H1 (cell line): ENCODE data around the gene NLRC5. TPM values are rescaled to one million over a fixed set of nuclear protein-coding genes. Genes with fewer than 3 reads are reported as not detected.

Experiments
- CTCF ChIA-PET: fragments of 300-600 bp; sonication (Branson Sonifier 250); formaldehyde crosslinking; loops from one replicate; lab custom pipeline; 2021; ENCODE audit not compliant: partially characterized antibody; lab: Charles Lee
- POLR2A ChIA-PET: fragments of 300-600 bp; sonication (Branson Sonifier 250); formaldehyde crosslinking; loops from one replicate; lab custom pipeline; 2021; ENCODE audit warnings: inconsistent platforms; ENCODE audit not compliant: partially characterized antibody; lab: Charles Lee
- DNase-seq, 2 experiments: peaks; one replicate each; pipeline versions ENCODE4 v3.0.0 to v3.0.0-alpha.2; 2010 to 2022; ENCODE audit warnings: low spot score in 2 of 2, low read depth in 1 of 2, mixed read lengths in 1 of 2
- FAIRE-seq: peaks from 2 replicates; lab custom pipeline; 2011; peaks lifted over from hg19 to GRCh38; lab: Jason Lieb, UNC
- H2AFZ ChIP-seq: 2 replicates; pipeline ENCODE4 v1.8.1; 2012; ENCODE audit warnings: low read length, inconsistent platforms
- H2AK5ac ChIP-seq: 2 replicates; pipeline ENCODE4 v1.6.1; 2013; ENCODE audit warnings: low read depth, low read length
- H2BK120ac ChIP-seq: replicated peaks from 2 replicates; pipeline ENCODE3; 2013; ENCODE audit warnings: low read depth, low read length, inconsistent platforms
- H2BK12ac ChIP-seq: 2 replicates; pipeline ENCODE4 v1.6.1; 2013; ENCODE audit warnings: low read depth, low read length
- H2BK15ac ChIP-seq: 2 replicates; pipeline ENCODE4 v1.6.1; 2013; ENCODE audit warnings: low read length
- H2BK20ac ChIP-seq: 2 replicates; pipeline ENCODE4 v1.6.1; 2013; ENCODE audit warnings: low read length
- H2BK5ac ChIP-seq: 2 replicates; pipeline ENCODE4 v1.6.1; 2013; ENCODE audit warnings: low read depth, low read length
- H3K14ac ChIP-seq: 2 replicates; pipeline ENCODE4 v1.6.1; 2013; ENCODE audit warnings: inconsistent platforms; ENCODE audit not compliant: insufficient read length
- H3K18ac ChIP-seq: 2 replicates; pipeline ENCODE4 v1.6.1; 2013; ENCODE audit warnings: low read length; ENCODE audit errors: extremely low read depth
- H3K23ac ChIP-seq: 2 replicates; pipeline ENCODE4 v1.6.1; 2013; ENCODE audit warnings: inconsistent platforms; ENCODE audit not compliant: insufficient read length
- H3K23me2 ChIP-seq: 2 replicates; pipeline ENCODE4 v1.6.1; 2013; ENCODE audit warnings: low read depth, low read length
- H3K27ac ChIP-seq: 2 replicates; pipeline ENCODE4 v1.6.1; 2011; ENCODE audit warnings: low read depth, low read length, inconsistent platforms
- H3K27me3 ChIP-seq, 4 experiments: replicated peaks in 1 of 4; 1 replicate in 1 of 4; 2 replicates in 3 of 4; pipeline versions ENCODE4 v1.6.1 to v1.8.1; 2011 to 2013; ENCODE audit warnings: low read length in 3 of 4, mild to moderate bottlenecking in 3 of 4, inconsistent platforms in 2 of 4, mixed read lengths in 2 of 4, moderate library complexity in 1 of 4; ENCODE audit not compliant: control insufficient read depth in 3 of 4, insufficient read depth in 3 of 4; ENCODE audit errors: extremely low read depth in 1 of 4
- H3K36me3 ChIP-seq, 4 experiments: 2 replicates each; pipeline versions ENCODE4 v1.6.1 to v1.8.1; 2011 to 2013; ENCODE audit warnings: mild to moderate bottlenecking in 4 of 4, low read length in 3 of 4, moderate library complexity in 2 of 4, control low read depth in 1 of 4, inconsistent platforms in 1 of 4; ENCODE audit not compliant: insufficient read depth in 4 of 4, control insufficient read depth in 2 of 4
- H3K4ac ChIP-seq: replicated peaks from 2 replicates; pipeline ENCODE3; 2013; ENCODE audit warnings: low read length, low read depth, mixed read lengths, inconsistent platforms; ENCODE audit not compliant: insufficient read length
- H3K4me1 ChIP-seq, 4 experiments: replicated peaks in 1 of 4; 1 replicate in 1 of 4; 2 replicates in 3 of 4; pipeline versions ENCODE4 v1.6.1 to v1.8.1; 2011 to 2013; ENCODE audit warnings: low read length in 3 of 4, inconsistent platforms in 2 of 4, mixed read lengths in 1 of 4; ENCODE audit not compliant: insufficient read depth in 4 of 4, control insufficient read depth in 3 of 4
- H3K4me2 ChIP-seq, 2 experiments: 2 replicates each; pipeline versions ENCODE4 v1.6.1 to v1.8.1; 2011 to 2013; ENCODE audit warnings: low read depth in 2 of 2, low read length in 2 of 2, control low read depth in 1 of 2, inconsistent platforms in 1 of 2, mild to moderate bottlenecking in 1 of 2; ENCODE audit not compliant: insufficient read depth in 1 of 2
- H3K4me3 ChIP-seq, 4 experiments: fragments of 200-600, 300-600 bp in 1 of 4; sonication (generic), shearing (Covaris generic), sonication (Bioruptor Twin) in 1 of 4; 2 replicates each; pipeline versions ENCODE4 v1.5.1 to v1.8.1; 2011 to 2016; ENCODE audit warnings: low read length in 4 of 4, low read depth in 3 of 4, control low read depth in 2 of 4, inconsistent platforms in 2 of 4, mild to moderate bottlenecking in 2 of 4, mixed read lengths in 1 of 4, moderate library complexity in 1 of 4; ENCODE audit not compliant: insufficient read depth in 2 of 4; ENCODE audit errors: extremely low read depth in 1 of 4
- H3K56ac ChIP-seq: replicated peaks from 2 replicates; pipeline ENCODE3; 2013; ENCODE audit warnings: low read depth, mild to moderate bottlenecking, mixed read lengths, low read length, inconsistent platforms; ENCODE audit not compliant: insufficient read length
- H3K79me1 ChIP-seq: 2 replicates; pipeline ENCODE4 v1.6.1; 2013; ENCODE audit warnings: low read depth, low read length, control low read depth
- H3K79me2 ChIP-seq, 2 experiments: 2 replicates each; pipeline versions ENCODE4 v1.6.1 to v1.8.1; 2012 to 2013; ENCODE audit warnings: low read length in 2 of 2, mild to moderate bottlenecking in 2 of 2, inconsistent platforms in 1 of 2; ENCODE audit not compliant: insufficient read depth in 2 of 2, control insufficient read depth in 1 of 2
- H3K9ac ChIP-seq, 4 experiments: replicated peaks in 1 of 4; 1 replicate in 1 of 4; 2 replicates in 3 of 4; pipeline versions ENCODE4 v1.6.1 to v1.8.1; 2011 to 2013; ENCODE audit warnings: low read depth in 3 of 4, low read length in 3 of 4, control low read depth in 2 of 4, mild to moderate bottlenecking in 2 of 4, moderate library complexity in 2 of 4, inconsistent platforms in 1 of 4; ENCODE audit errors: extremely low read depth in 1 of 4
- H3K9me3 ChIP-seq, 2 experiments: 2 replicates each; pipeline versions ENCODE4 v1.6.1 to v1.8.1; 2012 to 2013; ENCODE audit warnings: mild to moderate bottlenecking in 2 of 2, moderate library complexity in 2 of 2, control low read depth in 1 of 2, inconsistent platforms in 1 of 2, low read depth in 1 of 2, low read length in 1 of 2, mixed read lengths in 1 of 2; ENCODE audit not compliant: insufficient read depth in 2 of 2
- H4K20me1 ChIP-seq, 2 experiments: replicated peaks in 1 of 2; 2 replicates each; pipeline versions ENCODE3 to v1.8.1; 2011 to 2013; ENCODE audit warnings: inconsistent platforms in 2 of 2, low read length in 2 of 2, mild to moderate bottlenecking in 1 of 2; ENCODE audit not compliant: insufficient read depth in 2 of 2, control insufficient read depth in 1 of 2
- H4K5ac ChIP-seq: 2 replicates; pipeline ENCODE4 v1.6.1; 2013; ENCODE audit warnings: low read length, low read depth, mixed read lengths, inconsistent platforms; ENCODE audit not compliant: insufficient read length
- H4K8ac ChIP-seq: 2 replicates; pipeline ENCODE4 v1.8.0; 2013; ENCODE audit warnings: mild to moderate bottlenecking, moderate library complexity, low read length, inconsistent platforms; ENCODE audit not compliant: insufficient read depth; ENCODE audit errors: extremely low read depth
- H4K91ac ChIP-seq: replicated peaks from 2 replicates; pipeline ENCODE3; 2013; ENCODE audit warnings: low read length, mixed read lengths, inconsistent platforms; ENCODE audit not compliant: insufficient read length
- JUN ChIP-seq: IDR thresholded peaks from 2 replicates; pipeline ENCODE4 v1.6.1; 2011; ENCODE audit warnings: low read depth, mild to moderate bottlenecking, improper control_type of control experiment, low read length
- JUND ChIP-seq: IDR thresholded peaks from 2 replicates; pipeline ENCODE4 v1.6.1; 2011; ENCODE audit warnings: mild to moderate bottlenecking, improper control_type of control experiment, low read length
- POU5F1 ChIP-seq: IDR thresholded peaks from 2 replicates; pipeline ENCODE4 v1.6.1; 2011; ENCODE audit warnings: low read depth, mild to moderate bottlenecking, low read length, moderate library complexity
- SAP30 ChIP-seq: fragments of 300-600 bp; sonication (generic); IDR thresholded peaks from 2 replicates; pipeline ENCODE4 v1.7.1; 2012; ENCODE audit warnings: low read length, moderate library complexity, mild to moderate bottlenecking, inconsistent platforms; ENCODE audit not compliant: insufficient read depth, insufficient replicate concordance
- TBP ChIP-seq: IDR thresholded peaks from 2 replicates; pipeline ENCODE4 v1.6.1; 2011; ENCODE audit warnings: low read depth, low read length, improper control_type of control experiment
- WGBS, 2 experiments: shearing (Covaris generic) in 1 of 2; methylation state at CpG; one replicate each; pipeline versions ENCODE4 v1.1.6 to v1.1.7; 2013 to 2015; ENCODE audit warnings: low lambda C conversion rate in 2 of 2, mixed read lengths in 2 of 2, inconsistent platforms in 1 of 2, low coverage in 1 of 2, missing lambda C conversion rate in 1 of 2; ENCODE audit not compliant: insufficient replicate concordance in 2 of 2, insufficient coverage in 1 of 2, insufficient read length in 1 of 2; ENCODE audit errors: extremely low coverage in 1 of 2, missing lambda C conversion rate in 1 of 2; 5-methylcytosine and 5-hydroxymethylcytosine counted together
- polyA plus RNA-seq, 7 experiments: library from polyadenylated mRNA; depleted of rRNA in 3 of 7; stranded (reverse) in 5 of 7; unstranded in 2 of 7; fragments of >200 nt in 5 of 7; fragments of 200-250 nt in 2 of 7; gene quantifications; 1 replicate in 5 of 7; 2 replicates in 1 of 7; 4 replicates in 1 of 7; pipeline versions ENCODE4 v1.2.1 to v1.2.3, GENCODE V29; 2011 to 2013; ENCODE audit warnings: missing spikeins in 2 of 7, mixed read lengths in 2 of 7
- total RNA-seq: library from RNA; stranded (reverse); fragmentation: NEBNext Ultra II Directional; extraction: Animal tissue kit (Norgen Biotek cat#: 25700); gene quantifications from 2 replicates; pipeline ENCODE4 v1.2.1, GENCODE V29; 2021

Gene NLRC5
- total and polyA plus RNA-seq, 2 of the 8 experiments (the other 6 are each of a cell fraction or from before 2014, with no cell fraction given) = 2.2 to 3.2 TPM

- no peaks in the 10 kb centered on the region for H3K36me3 ChIP-seq
- H4K91ac ChIP-seq = no peak overlapping the region
- no peak overlapping the region for H3K27ac ChIP-seq
- no peak overlapping the region for H2AFZ ChIP-seq
- peaks cover 0 to 2% of the 10 kb centered on the region in 2 experiments for H4K20me1 ChIP-seq
- H2AK5ac ChIP-seq = no peak overlapping the region
- H3K18ac ChIP-seq = no peak overlapping the region
- no peak overlapping the region for H4K8ac ChIP-seq
- no peak overlapping the region for H2BK15ac ChIP-seq
- H2BK12ac ChIP-seq = no peak overlapping the region
- no peaks in the 10 kb centered on the region for H3K4me1 ChIP-seq
- 77% methylated on average over 7 of the region's 7 CpGs; no CpG with 5 or more reads in 1 of the 2 experiments for WGBS, 2 experiments
- POLR2A ChIA-PET = no interaction called here
- no peak overlapping the region for H3K4me2 ChIP-seq
- H3K4me3 ChIP-seq = no peak overlapping the region
- DNase-seq = no peak
- no peaks in the 10 kb centered on the region for H3K79me1 ChIP-seq
- no peaks in the 10 kb centered on the region for H3K23me2 ChIP-seq
- no peak overlapping the region for H2BK120ac ChIP-seq
- H3K27me3 ChIP-seq = no peaks in the 10 kb centered on the region
- CTCF ChIA-PET = interaction anchor here (2.4 to 3.1 kb wide), 2 partner anchors 9 to 72 kb away, joined by 10 to 16 read pairs; no protein-coding TSS in a partner anchor
- no peak overlapping the region for H2BK20ac ChIP-seq
- H3K23ac ChIP-seq = no peak overlapping the region
- H3K4ac ChIP-seq = no peak overlapping the region
- H3K79me2 ChIP-seq = no peaks in the 10 kb centered on the region
- no peak for FAIRE-seq
- no peak overlapping the region for H3K14ac ChIP-seq
- TF ChIP-seq POU5F1 (no peak), TBP (no peak), JUND (no peak), SAP30 (no peak), JUN (no peak)
- H2BK5ac ChIP-seq = no peak overlapping the region
- no peak overlapping the region for H3K56ac ChIP-seq
- H3K9ac ChIP-seq = no peak overlapping the region
- no peak overlapping the region for H4K5ac ChIP-seq
- 0 out of 4 replicates have a peak, but pooled peaks cover 0 to 5% of the 10 kb centered on the region in 2 experiments for H3K9me3 ChIP-seq
Measured at GRCh38 chr16:57036945-57037344, 47.6 kb downstream of the NLRC5 start.
